ENCODE data around the gene GSE1.

Gene GSE1

GRCh38 chr16:85653290-85653891 lies 40.3 kb downstream of the GSE1 start:
- peaks cover 85% of the 10 kb centered on the region for H3K36me3 ChIP-seq (ENCODE audit: control insufficient read depth, insufficient read depth, low read length)
- no peaks in the 10 kb centered on the region for H3K9me3 ChIP-seq (ENCODE audit: control insufficient read depth, insufficient read depth, low read length)
- no peaks in the 10 kb centered on the region for H3K4me1 ChIP-seq (ENCODE audit: control insufficient read depth, insufficient read depth, low read length)
- no peak overlapping the region for H3K9ac ChIP-seq (ENCODE audit: low read depth, low read length)
- H3K4me3 ChIP-seq (ENCODE audit: low read depth, low read length), result no peak overlapping the region
- no peaks in the 10 kb centered on the region for H3K27me3 ChIP-seq (ENCODE audit: control insufficient read depth, insufficient read depth, low read length)

GRCh38 chr16:85654251-85655095 lies 41.4 kb downstream of the GSE1 start:
- H3K27me3 ChIP-seq (ENCODE audit: control insufficient read depth, insufficient read depth, low read length), result no peaks in the 10 kb centered on the region
- peaks cover 86% of the 10 kb centered on the region for H3K36me3 ChIP-seq (ENCODE audit: control insufficient read depth, insufficient read depth, low read length)
- H3K9me3 ChIP-seq (ENCODE audit: control insufficient read depth, insufficient read depth, low read length), result no peaks in the 10 kb centered on the region
- no peak overlapping the region for H3K4me3 ChIP-seq (ENCODE audit: low read depth, low read length)
- no peak overlapping the region for H3K9ac ChIP-seq (ENCODE audit: low read depth, low read length)
- no peaks in the 10 kb centered on the region for H3K4me1 ChIP-seq (ENCODE audit: control insufficient read depth, insufficient read depth, low read length)

DNA sequence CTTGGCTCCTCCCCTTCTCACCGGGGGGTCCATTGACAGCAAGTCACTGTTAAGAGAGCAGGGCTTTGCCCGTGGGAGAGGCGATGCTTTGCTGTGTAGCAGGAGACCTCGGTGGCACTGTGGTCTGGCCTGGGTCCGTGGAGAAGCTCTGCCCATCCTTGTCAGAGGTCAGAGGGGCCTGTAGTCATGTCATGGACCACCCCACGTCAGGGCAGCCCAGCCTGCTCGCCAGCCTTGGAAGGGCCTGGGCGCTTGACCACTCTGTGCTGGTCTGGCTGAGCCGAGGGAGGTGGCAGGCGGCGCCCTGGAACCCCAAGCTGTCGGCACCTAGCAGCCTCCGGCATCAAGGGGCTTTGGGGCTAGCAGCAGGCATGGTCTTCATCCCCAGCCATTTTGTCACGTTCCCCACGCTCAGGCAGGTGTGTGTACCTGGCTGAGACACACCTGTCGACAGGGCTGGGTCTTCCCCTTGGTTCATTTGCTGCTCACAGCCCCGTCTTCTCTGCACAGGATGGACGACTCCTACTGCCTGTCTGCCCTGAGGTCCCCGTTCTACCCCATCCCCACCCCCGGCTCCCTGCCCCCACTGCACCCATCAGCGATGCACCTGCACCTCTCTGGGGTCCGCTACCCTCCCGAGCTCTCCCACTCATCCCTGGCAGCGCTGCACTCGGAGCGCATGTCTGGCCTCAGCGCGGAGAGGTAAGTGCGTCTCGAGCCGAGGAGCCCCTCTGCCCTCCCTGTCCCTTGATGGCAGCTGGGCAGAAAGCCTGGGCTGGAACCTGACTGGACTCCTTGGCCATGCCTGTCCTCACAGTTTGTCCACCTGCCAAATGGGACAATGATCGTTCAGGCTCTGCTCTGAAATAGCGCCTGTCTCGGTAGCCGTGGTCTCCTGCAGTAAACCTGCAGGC lies 42.4 kb downstream of the GSE1 start:
- Histone ChIP-seq H3K9me3 (ENCODE audit: control insufficient read depth, insufficient read depth, low read length) (no peaks in the 10 kb centered on the region), H3K36me3 (ENCODE audit: control insufficient read depth, insufficient read depth, low read length) (peaks cover 85% of the 10 kb centered on the region), H3K9ac (ENCODE audit: low read depth, low read length) (no peak overlapping the region), H3K4me1 (ENCODE audit: control insufficient read depth, insufficient read depth, low read length) (no peaks in the 10 kb centered on the region), H3K27me3 (ENCODE audit: control insufficient read depth, insufficient read depth, low read length) (no peaks in the 10 kb centered on the region), H3K4me3 (ENCODE audit: low read depth, low read length) (no peak overlapping the region)

DNA sequence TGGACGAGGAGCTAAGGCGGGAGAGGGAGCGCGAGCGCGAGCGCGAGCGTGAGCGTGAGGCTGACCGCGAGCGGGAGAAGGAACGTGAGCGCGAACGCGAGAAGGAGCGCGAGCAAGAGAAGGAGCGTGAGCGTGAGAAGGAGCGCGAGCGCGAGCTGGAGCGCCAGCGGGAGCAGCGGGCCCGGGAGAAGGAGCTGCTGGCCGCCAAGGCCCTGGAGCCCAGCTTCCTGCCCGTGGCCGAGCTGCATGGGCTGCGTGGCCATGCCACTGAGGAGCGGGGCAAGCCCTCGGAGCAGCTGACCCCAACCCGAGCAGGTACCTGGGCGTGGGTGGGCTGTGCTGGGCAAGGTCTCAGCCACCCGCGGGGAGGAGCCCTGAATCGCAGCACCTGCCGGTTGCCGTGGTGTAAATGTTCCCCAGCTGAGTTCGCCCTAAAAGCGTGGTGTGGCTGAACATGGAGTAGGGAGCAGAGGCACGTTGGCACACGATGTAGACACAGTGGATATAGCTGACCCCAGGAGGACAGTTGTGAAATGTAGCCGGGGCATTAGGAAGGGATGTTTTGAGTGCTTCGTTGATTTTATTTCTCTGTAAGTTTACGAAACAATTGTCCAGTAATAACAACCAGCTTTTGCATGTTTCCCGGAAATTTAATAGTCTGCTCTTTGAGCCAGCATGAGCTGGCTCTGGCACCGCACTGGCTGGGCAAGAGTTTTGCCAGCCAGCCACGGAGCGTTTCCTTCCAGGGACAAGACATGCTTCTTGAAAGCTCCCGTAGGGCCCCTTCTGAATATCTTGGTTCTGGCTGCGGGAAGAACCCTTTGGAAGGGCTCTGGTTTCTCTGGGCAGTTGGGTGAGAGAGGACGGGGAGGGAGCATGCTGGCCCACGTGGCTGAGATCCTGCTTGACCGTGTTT lies 43.5 kb downstream of the GSE1 start:
- Histone ChIP-seq H3K4me1 (ENCODE audit: control insufficient read depth, insufficient read depth, low read length) (no peaks in the 10 kb centered on the region), H3K9ac (ENCODE audit: low read depth, low read length) (no peak overlapping the region), H3K9me3 (ENCODE audit: control insufficient read depth, insufficient read depth, low read length) (no peaks in the 10 kb centered on the region), H3K27me3 (ENCODE audit: control insufficient read depth, insufficient read depth, low read length) (no peaks in the 10 kb centered on the region), H3K4me3 (ENCODE audit: low read depth, low read length) (no peak overlapping the region), H3K36me3 (ENCODE audit: control insufficient read depth, insufficient read depth, low read length) (peaks cover 88% of the 10 kb centered on the region)

GRCh38 chr16:85657267-85657650 lies 44.1 kb downstream of the GSE1 start:
- no peak overlapping the region for H3K9ac ChIP-seq (ENCODE audit: low read depth, low read length)
- no peaks in the 10 kb centered on the region for H3K27me3 ChIP-seq (ENCODE audit: control insufficient read depth, insufficient read depth, low read length)
- H3K36me3 ChIP-seq (ENCODE audit: control insufficient read depth, insufficient read depth, low read length), result peaks cover 88% of the 10 kb centered on the region
- H3K4me3 ChIP-seq (ENCODE audit: low read depth, low read length), result no peak overlapping the region
- no peaks in the 10 kb centered on the region for H3K4me1 ChIP-seq (ENCODE audit: control insufficient read depth, insufficient read depth, low read length)
- H3K9me3 ChIP-seq (ENCODE audit: control insufficient read depth, insufficient read depth, low read length), result no peaks in the 10 kb centered on the region

GRCh38 chr16:85657996-85658395 lies 44.9 kb downstream of the GSE1 start:
- no peaks in the 10 kb centered on the region for H3K9me3 ChIP-seq (ENCODE audit: control insufficient read depth, insufficient read depth, low read length)
- H3K9ac ChIP-seq (ENCODE audit: low read depth, low read length), result no peak overlapping the region
- H3K4me3 ChIP-seq (ENCODE audit: low read depth, low read length), result no peak overlapping the region
- peaks cover 91% of the 10 kb centered on the region for H3K36me3 ChIP-seq (ENCODE audit: control insufficient read depth, insufficient read depth, low read length)
- H3K27me3 ChIP-seq (ENCODE audit: control insufficient read depth, insufficient read depth, low read length), result no peaks in the 10 kb centered on the region
- no peaks in the 10 kb centered on the region for H3K4me1 ChIP-seq (ENCODE audit: control insufficient read depth, insufficient read depth, low read length)

DNA sequence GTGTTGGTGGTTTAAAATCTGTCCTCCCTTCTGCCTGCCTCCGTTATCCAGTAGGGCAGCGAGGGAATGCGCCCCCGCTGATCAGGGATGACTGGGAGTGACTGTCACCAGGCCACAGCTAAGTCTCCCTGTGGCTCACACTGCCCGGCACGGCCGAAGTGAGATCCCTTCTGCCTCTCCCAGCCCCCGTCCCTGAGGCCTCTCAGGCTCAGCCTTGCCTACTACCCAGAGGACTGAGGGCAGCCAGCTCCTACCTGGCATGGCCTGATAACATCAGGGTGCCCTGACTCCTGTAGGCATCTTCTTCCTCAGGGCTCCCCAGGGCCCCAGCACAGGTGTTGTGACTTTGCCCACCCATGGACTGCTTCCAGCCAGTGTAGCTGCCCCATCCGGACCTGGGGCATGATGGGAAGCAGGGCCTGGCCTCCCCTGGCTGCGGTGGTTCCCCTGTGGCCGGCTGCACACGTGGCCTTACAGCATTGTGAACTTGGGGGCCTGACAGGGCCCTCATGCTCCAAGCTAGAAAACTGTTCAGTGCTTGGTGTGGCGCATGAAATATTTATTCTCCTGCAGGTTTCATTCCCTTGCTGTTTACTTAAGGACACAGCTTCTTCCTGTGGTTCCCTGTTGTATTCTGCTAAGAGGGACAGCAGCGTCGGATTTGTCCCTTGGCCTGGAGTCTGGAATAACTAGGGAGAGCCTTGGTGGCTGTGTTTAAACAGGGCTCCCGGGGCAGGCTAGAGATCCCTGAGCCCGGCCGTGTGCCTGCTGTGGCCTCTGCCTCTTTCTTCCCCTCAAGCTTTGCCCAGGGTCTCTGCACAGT lies 45.6 kb downstream of the GSE1 start:
- Histone ChIP-seq H3K27me3 (ENCODE audit: control insufficient read depth, insufficient read depth, low read length) (no peaks in the 10 kb centered on the region), H3K4me3 (ENCODE audit: low read depth, low read length) (no peak overlapping the region), H3K9me3 (ENCODE audit: control insufficient read depth, insufficient read depth, low read length) (no peaks in the 10 kb centered on the region), H3K36me3 (ENCODE audit: control insufficient read depth, insufficient read depth, low read length) (peaks cover 93% of the 10 kb centered on the region), H3K9ac (ENCODE audit: low read depth, low read length) (no peak overlapping the region), H3K4me1 (ENCODE audit: control insufficient read depth, insufficient read depth, low read length) (no peaks in the 10 kb centered on the region)

- Histone ChIP-seq H3K4me1 (ENCODE audit: control insufficient read depth, insufficient read depth, low read length) (no peaks in the 10 kb centered on the region), H3K9ac (ENCODE audit: low read depth, low read length) (no peak overlapping the region), H3K4me3 (ENCODE audit: low read depth, low read length) (no peak overlapping the region), H3K9me3 (ENCODE audit: control insufficient read depth, insufficient read depth, low read length) (no peaks in the 10 kb centered on the region), H3K36me3 (ENCODE audit: control insufficient read depth, insufficient read depth, low read length) (peaks cover 92% of the 10 kb centered on the region), H3K27me3 (ENCODE audit: control insufficient read depth, insufficient read depth, low read length) (no peaks in the 10 kb centered on the region)
Measured at GRCh38 chr16:85659336-85659735, 46.2 kb downstream of the GSE1 start.

DNA sequence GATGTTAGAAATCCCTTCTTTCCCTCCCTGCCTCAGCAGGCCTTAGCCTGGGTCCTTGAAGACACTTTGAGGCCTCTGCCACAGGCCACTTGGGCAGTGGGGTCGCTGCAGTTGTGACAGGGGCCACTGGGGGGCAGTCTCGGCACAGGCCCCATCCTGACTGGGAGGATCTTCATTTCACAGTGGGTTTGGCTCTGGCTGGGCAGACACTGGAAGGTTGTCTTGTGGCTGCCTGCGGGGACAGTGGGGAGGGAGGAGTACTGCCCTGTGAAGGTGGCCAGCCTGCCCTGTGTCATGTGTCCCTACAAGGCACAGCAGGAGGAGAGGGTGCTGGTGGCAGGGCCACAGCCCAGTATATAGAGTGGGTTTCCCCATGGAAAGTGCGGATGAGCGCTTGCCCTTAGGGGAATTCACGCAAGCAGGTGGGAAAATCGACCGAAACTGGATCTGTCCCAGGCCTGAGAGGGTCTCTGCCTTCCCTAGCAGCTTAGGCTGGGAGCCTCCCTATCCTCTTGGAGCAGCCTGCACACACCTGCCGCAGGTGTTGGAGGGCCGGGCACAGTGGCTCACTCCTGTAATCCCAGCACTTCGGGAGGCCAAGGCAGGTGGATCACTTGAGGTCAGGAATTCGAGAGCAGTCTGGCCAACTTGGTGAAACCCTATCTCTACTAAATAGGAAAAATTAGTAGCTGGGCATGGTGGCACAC lies 46.8 kb downstream of the GSE1 start:
- Histone ChIP-seq H3K4me1 (ENCODE audit: control insufficient read depth, insufficient read depth, low read length) (no peaks in the 10 kb centered on the region), H3K27me3 (ENCODE audit: control insufficient read depth, insufficient read depth, low read length) (no peaks in the 10 kb centered on the region), H3K36me3 (ENCODE audit: control insufficient read depth, insufficient read depth, low read length) (peaks cover 92% of the 10 kb centered on the region), H3K4me3 (ENCODE audit: low read depth, low read length) (no peak overlapping the region), H3K9ac (ENCODE audit: low read depth, low read length) (no peak overlapping the region), H3K9me3 (ENCODE audit: control insufficient read depth, insufficient read depth, low read length) (no peaks in the 10 kb centered on the region)
